GM19468 (cell line): Measurements from ENCODE around the gene FAM181A.

Experiments
- ATAC-seq: cut with Tn5 transposase; IDR thresholded peaks from one replicate; pipeline ENCODE4 v1.9.1; 2021; ENCODE audit warnings: mild to moderate bottlenecking, moderate library complexity, moderate number of reproducible peaks; ENCODE audit not compliant: unreplicated experiment; ENCODE audit errors: extremely low read depth

The FAM181A gene

DNA sequence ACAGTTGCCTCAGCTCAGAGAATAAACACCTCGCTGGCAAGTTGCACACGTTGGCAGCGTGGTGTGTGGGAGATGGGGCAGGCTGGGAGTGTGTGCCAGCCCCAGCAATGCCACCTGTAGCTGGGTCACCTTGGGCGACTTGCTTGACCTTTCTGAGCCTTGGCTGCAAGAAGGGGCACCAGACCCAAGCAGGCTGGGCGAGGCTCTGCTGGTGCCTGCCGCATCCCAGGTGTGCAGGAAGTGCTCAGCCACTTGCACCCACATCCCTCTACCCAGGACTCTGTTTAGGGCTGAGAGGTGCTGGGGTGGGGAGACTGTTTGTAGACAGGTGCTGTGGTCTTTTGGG is 629 bp downstream of the FAM181A start:
- ATAC-seq, result no peak

GRCh38 chr14:93928184-93929047 is 1.3 kb downstream of the FAM181A start:
- ATAC-seq, result no peak

- no peak for ATAC-seq
Measured at GRCh38 chr14:93929048-93929535, 1.9 kb downstream of the FAM181A start.

DNA sequence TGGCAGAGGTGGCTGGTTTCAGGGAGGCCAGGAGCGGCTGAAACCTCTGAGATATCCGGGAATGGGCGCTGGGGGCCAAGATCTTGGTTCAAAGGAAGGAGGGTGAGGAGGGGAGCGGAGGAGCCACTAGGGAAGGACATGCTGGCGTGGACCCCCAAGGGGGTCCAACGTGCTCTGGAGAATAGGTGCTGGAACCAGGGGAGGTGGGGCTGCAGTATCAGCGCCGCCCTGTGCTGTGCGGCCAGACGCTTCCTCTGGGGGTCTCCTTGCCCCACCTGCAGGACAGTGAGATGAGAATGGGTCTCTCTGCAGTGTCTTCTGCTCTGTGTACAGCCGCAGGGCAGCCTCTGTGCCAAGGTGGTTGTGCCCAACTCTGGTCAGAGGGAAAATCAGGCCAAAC is 2.5 kb downstream of the FAM181A start:
- no peak for ATAC-seq

- no peak for ATAC-seq
Measured at GRCh38 chr14:93930296-93930988, 3.3 kb downstream of the FAM181A start.

- ATAC-seq, result no peak
Measured at GRCh38 chr14:93930989-93931307, 3.8 kb downstream of the FAM181A start.

DNA sequence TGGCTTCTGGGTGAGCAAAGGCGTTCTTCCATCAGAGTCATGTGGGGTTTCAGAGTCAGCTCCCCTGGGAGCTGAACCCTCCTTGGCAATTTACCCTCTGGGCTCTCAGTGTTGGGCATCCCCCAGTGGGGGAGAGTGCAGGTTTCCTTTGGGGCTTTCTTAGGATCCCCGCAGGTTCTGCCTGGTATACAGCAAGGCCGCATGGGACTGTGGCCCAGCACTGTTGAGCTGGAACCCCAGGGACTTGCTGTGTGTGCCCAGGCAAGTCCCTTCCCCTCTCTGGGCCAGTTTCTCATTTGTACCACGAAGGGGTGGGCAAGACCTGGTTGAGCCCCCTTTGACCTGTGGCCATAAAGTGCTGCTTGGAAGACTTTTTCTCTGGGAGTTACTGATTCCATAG is 5.5 kb downstream of the FAM181A start:
- ATAC-seq, result no peak

DNA sequence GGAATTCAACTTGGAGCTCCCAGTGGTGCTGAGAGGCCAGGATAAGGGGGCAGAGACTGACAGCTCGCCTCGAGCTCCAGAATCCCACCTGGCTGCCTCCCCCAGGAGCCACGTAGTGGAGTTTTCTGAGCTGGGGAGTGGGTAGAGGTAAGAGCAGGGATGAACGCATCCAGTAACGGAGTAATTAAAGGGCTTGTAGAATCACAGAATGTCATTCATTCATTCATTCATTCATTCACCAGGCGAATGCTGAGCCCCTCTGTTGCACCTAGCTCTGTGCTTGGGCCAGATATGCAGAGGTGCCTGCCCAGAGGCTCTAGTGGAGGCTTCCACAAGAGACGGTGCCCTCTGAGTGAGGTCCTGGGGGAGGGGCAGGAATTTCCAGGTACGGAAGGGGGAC is 8.1 kb downstream of the FAM181A start:
- no peak for ATAC-seq

DNA sequence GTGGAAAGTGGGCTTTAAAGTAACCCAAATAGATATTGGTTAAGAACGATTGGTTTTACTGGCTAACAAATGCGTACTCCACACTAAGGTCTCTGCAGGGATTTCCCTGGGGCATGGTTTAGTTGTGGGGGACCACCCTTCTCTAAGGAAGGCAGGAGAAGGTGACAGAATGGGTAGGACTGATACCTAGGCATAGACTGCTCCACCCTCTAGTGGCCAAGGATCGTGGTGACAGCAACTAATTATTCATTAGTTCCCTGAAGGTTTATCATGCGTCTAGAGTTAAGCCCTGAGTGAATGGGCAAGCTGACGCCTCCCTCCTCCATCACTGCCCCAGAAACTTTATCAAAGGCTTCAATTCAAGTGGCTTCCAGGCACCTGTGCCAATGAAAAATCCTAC is 9.1 kb downstream of the FAM181A start:
- ATAC-seq, result no peak

DNA sequence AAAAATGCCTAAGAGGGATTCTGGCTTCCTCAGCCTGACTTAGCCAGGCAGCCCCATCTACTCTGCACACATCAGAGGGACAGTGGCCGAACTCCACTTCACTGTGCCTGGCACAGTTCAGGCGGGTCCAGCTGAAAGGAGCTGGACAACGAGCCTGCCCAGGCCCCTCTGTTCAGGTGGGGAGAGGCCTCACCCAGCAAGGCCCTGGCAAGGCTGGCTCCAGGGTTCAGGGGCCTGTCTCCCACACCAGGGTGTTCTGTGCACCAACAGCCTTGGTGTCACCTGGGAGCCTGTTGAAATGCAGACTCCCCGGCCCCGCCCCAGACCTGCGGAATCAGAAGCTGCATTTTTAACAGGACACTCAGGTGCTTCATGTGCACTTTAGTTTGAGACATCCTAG is 9.8 kb downstream of the FAM181A start:
- no peak for ATAC-seq

DNA sequence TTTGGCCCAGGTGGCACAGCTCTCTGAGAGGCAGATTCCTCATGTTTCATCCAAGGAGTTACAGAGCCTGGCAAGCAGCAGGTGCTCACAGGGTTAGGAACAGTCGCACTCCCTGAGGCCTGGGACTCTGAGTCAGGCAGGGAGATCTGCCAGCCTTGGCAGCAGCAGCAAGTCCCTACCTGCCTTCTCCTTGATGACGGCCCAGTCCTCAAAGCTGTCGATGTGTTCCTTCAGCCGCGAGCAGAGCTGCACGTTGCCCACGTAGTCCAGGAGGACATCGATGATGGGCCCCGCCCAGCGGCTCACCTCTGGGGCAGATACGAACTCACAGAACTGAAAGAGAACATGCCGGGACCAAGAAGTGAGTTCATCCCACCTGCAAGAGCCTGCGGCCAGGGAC is 10.4 kb downstream of the FAM181A start:
- ATAC-seq, result no peak

DNA sequence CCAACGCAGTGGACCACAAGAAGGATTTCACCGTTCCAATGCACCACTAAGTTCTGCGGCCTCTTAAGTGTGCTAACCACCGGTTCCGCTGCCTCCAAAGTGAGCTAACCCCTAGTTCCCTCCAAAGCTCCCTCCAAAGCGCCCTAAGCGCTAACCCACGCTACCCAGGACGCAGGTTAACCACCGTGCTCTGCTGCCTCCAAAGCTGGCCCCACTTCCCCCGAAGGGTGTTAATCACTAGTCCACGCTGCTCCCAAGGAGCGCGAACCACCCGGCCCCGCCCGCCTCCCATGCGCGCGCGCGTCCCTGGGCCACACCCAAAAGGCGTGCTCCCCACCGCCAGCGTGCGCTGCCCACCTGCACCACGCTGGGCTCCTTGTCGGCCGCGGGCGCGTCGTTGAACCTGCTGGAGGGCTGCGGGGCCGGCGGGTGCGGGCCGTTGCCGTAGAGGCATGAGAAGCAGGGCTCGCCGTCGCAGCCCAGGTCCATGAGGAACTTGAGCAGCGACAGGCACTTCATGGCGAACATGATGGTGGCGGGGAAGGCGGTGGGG is 11.7 kb downstream of the FAM181A start:
- ATAC-seq, result no peak

- ATAC-seq, result peak; percentile 85
Measured at GRCh38 chr14:93939304-93940229, 12.4 kb downstream of the FAM181A start.

DNA sequence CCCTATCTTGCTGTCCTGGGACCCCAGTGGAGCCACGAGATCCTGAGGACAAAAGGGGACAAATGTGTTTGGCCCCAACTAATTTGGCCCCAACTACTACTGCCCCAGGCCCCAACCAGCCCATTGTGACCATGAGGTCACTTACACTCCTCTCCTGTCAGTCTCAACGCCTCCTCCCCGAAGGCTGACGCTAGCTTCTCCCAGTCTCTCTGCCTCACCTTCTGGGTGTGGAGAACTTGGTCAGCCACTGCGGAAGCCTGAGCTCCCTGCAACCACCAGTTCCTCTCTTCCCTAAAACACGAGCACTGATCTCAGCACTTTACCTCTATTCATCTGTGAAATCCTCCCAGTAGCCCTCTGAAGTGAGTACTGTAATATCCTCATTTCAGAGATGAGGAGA is 13.3 kb downstream of the FAM181A start:
- ATAC-seq, result no peak

DNA sequence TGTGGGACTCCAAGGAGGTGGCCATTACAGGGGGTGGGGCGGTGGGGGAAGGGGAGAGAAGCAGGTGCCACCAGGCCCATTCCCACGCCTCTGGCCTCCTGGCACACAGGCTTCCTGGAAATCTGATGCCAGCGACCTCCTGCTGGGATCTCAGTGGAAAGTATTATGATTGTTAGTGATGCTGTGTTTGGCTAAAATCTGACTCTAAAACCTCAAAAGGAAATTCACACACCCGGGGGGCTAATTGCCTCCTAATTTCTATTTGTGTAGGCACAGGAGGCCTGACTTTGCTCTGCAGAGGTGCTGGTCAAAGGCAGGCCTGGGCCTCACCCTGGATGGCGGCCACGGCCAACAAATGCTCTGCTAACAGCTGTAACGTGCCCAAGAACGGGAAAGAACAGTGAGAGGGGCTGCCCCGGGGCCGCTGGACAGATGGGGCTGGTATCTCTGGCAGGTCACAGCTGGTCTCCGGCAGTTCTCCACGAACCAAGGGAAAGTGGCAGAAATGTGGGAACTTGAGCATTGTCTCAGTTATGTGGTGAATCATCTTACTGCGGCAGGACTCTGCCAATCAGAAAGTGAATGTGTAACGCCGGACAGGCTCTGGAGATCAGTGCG is 14.3 kb downstream of the FAM181A start:
- ATAC-seq, result no peak

DNA sequence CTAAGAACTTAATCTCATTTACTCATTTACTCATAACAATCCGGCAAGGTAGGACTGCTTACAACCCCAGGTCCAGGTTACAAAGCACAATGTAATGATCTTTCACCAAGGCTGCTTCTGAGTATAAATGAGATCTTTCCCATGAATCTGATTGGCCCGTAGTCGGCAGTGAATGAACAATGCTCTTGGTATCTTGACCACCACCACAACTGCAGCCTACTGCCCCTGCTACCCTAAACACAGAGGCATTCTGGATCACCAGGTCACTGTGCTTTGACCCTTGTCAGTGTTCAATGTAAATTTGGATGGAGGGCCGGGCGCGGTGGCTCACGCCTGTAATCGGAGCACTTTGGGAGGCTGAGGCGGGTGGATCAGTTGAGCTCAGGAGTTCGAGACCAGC is 15.9 kb downstream of the FAM181A start:
- ATAC-seq, result no peak

DNA sequence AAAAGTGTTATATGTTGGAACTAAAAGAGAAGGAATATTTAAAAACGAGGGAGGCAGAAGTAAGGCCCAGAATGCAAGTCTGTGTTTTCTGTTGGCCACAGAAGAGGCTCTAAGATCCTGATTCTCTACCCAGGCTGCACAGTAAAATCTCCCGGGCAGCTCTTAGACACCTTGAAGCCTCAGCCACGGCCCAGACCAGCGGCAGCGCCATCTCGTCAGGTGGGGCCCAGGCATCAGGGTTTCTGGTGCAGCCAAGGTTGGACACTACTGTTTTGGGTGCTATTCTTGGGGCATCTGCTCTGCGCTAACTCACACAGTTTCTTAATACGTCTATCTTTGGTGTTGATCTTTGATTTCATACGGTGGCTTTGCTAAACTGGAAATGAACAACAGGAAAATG is 16.8 kb downstream of the FAM181A start:
- no peak for ATAC-seq

DNA sequence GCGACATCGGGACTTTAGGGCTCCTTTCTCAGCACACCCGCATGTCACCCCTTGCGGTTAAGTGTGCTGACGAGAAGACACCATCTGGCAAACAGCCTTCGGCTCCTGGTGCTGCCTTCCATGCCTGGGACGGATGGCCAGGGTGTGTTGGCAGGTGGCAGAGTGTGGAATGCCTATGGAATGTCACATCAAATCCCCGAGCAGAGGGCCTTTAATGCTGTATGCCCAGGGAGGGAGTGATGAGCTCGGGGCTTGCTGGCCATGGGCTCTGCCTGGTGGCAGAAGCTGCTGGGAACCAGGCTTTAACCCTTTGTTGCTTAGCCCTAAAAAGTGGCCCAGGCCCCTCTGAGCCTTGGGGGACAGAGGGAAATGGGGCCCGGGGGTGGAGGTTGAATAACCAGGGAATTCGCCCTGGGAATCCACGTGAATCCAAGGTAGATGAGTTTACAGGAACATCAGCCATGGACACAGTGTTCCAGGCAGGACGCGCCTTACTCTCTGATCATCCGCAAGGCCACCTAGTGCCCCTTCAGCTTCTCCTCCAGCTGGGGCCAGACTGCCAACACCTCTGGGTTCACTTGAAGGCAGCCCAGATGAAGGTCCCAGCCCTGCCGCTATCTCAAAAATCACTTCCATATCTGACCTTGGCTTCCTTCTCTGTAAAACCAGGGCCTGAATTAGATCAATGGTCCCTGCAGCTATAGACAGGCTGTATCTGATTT is 17.4 kb downstream of the FAM181A start:
- no peak for ATAC-seq

DNA sequence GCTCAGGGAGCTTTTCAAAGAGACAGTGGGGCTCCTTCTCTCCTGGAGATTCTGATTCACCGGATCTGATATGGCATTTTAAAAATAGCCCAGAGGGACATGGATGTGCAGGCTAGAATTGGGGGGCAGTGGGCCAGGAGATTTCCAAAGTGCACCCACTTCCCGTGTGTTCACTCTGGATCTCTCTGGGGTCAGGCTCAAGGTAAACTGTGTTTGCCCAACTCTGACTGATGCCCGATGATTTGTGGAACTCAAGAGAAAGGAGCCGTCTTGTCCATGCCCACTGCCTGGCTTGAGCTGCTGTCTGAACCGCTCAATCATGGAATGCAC is 17.9 kb downstream of the FAM181A start:
- no peak for ATAC-seq

DNA sequence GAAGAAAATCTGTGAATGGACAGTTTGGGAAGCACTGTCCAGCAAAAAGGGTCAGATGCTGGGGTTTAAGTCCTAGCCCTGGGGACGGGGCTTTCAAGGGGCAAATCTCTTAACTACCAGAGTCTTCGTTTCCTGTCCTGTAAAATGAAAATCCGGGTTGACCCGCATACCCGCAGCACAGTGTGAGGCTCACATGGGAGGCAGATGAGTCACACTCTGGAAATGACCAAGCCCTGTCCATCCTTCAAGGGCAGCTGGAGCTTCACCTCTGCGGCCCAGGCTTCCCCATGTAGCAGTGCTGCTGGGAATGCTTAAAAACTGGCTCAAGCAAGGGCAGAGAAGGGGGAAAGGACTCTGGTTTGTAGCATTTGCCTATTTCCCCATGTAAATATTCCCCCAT is 19.0 kb downstream of the FAM181A start:
- no peak for ATAC-seq
